Measurements from ENCODE around the gene PHEX.

DNA sequence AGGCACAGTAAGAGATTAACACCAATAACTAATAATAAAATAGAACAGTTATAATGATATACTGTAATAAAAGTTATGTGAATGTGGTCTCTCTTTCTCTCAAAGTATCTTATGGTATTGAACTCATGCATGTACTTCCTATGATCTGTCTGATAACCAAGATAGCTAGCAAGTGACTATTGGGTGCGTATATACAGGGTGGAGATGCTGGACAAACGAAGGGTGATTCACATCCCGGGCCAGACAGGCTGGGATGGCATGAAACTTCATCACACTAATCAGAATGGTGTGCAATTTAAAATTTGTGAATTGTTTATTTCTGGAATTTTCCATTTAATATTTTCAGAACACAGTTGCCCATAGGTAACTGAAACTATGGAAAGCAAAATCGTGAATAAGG lies 96.8 kb downstream of the PHEX start:
- TF ChIP-seq, protein P1, sequence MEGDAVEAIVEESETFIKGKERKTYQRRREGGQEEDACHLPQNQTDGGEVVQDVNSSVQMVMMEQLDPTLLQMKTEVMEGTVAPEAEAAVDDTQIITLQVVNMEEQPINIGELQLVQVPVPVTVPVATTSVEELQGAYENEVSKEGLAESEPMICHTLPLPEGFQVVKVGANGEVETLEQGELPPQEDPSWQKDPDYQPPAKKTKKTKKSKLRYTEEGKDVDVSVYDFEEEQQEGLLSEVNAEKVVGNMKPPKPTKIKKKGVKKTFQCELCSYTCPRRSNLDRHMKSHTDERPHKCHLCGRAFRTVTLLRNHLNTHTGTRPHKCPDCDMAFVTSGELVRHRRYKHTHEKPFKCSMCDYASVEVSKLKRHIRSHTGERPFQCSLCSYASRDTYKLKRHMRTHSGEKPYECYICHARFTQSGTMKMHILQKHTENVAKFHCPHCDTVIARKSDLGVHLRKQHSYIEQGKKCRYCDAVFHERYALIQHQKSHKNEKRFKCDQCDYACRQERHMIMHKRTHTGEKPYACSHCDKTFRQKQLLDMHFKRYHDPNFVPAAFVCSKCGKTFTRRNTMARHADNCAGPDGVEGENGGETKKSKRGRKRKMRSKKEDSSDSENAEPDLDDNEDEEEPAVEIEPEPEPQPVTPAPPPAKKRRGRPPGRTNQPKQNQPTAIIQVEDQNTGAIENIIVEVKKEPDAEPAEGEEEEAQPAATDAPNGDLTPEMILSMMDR (IDR thresholded peaks at IDR 0.05; ENCODE audit: poor library complexity, severe bottlenecking) = no peak
- TF ChIP-seq EZH2 (IDR thresholded peaks at IDR 0.05; ENCODE audit: borderline replicate concordance, insufficient read depth, low read length, poor library complexity, severe bottlenecking) (no peak), POLR2AphosphoS5 (IDR thresholded peaks at IDR 0.05) (no peak)
